Activated CD4-positive, alpha-beta memory T cell treated with anti-CD3 and anti-CD28 coated beads, Interleukin-2, amount 10 ng/mL, durations not matched to agents 7 days and 5 days (primary cell): ENCODE data around the gene ISG20L2. TPM values are rescaled to one million over a fixed set of nuclear protein-coding genes. Genes with fewer than 3 reads are reported as not detected.

Source experiments
- CTCF ChIA-PET: fragments of 350-600 bp; sonication (Branson Sonifier 250); formaldehyde crosslinking; loops from one replicate; lab custom pipeline; 2021; ENCODE audit warnings: antibody characterized with exemption, inconsistent platforms; lab: Charles Lee
- POLR2A ChIA-PET: fragments of 350-600 bp; sonication (Branson Sonifier 250); formaldehyde crosslinking; loops from one replicate; lab custom pipeline; 2021; ENCODE audit warnings: antibody characterized with exemption; lab: Charles Lee
- DNase-seq: peaks from one replicate; pipeline ENCODE4 v3.0.0-alpha.2; 2020
- H3K27ac Mint-ChIP-seq: one replicate; pipeline ENCODE4 v1.8.0; 2021; ENCODE audit warnings: mild to moderate bottlenecking, mixed read lengths
- H3K27me3 Mint-ChIP-seq: one replicate; pipeline ENCODE4 v1.8.0; 2021; ENCODE audit warnings: mixed read lengths
- H3K36me3 Mint-ChIP-seq: one replicate; pipeline ENCODE4 v1.8.0; 2021; ENCODE audit warnings: low read depth, mixed read lengths
- H3K4me1 Mint-ChIP-seq: one replicate; pipeline ENCODE4 v1.8.0; 2021; ENCODE audit warnings: mixed read lengths
- H3K4me3 Mint-ChIP-seq: one replicate; pipeline ENCODE4 v1.8.0; 2021; ENCODE audit warnings: mild to moderate bottlenecking, mixed read lengths
- H3K9me3 Mint-ChIP-seq: one replicate; pipeline ENCODE4 v1.8.0; 2021; ENCODE audit warnings: mixed read lengths
- total RNA-seq, 2 experiments: library from RNA; stranded (reverse); gene quantifications; one replicate each; pipeline ENCODE4 v1.2.3, GENCODE V29; 2021

The ISG20L2 gene
- total RNA-seq, 2 experiments from 2014 or later, result 42.0 to 43.3 TPM

DNA sequence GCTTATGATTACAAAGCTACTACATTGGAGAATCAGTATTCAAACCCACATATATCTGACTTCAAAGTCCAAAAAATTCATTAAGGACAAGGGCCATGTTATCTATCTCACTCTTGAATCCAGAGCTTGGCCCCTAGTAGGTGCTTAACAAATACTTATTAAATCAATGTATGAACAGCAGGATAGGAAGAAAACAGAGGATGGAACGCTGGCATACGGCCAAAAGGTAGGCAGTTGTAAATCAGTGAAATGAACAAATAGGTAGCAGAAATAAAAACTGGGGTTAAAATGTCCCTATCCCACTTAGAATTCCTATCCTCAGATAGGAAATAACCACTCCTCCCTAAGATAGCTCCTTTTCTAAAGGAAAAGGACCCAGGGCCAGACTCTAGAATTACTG is 10.3 kb upstream of the ISG20L2 start:
- peaks cover 49% of the 10 kb centered on the region for H3K4me1 Mint-ChIP-seq
- no peak overlapping the region for H3K27ac Mint-ChIP-seq
- no peaks in the 10 kb centered on the region for H3K9me3 Mint-ChIP-seq
- DNase-seq, result no peak
- H3K27me3 Mint-ChIP-seq, result no peaks in the 10 kb centered on the region
- ChIA-PET POLR2A (interaction anchor here (5.4 kb wide), 1 partner anchor 10 kb away, joined by 150 read pairs; the partner anchor contains the start of genes ISG20L2 and METTL25B), CTCF (interaction anchor here (1.3 kb wide), 2 partner anchors 9 to 13 kb away, joined by 3 to 9 read pairs; no protein-coding TSS in a partner anchor)
- H3K36me3 Mint-ChIP-seq, result peaks cover 46% of the 10 kb centered on the region
- peak overlapping the region; percentile 0 for H3K4me3 Mint-ChIP-seq

DNA sequence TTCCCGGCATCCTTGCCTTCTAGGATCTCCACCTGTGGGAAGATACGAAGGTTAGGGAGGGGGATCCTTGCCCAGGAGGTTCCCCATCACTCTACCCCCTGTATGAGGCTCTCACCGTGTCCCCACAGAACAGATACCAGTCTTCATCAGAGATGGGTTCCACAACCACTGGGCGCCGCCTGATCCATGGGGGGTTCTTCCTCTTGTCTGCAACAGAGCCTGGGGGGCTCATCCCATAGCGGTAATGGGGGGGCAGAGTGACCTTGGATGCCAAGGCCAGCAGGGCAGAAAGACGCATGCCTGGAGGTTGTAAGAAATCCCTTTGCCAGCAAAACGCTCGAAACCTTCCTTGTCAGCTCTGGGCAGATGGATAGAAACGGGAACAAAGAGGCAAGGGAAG is 9.8 kb upstream of the ISG20L2 start:
- DNase-seq, result no peak
- Mint-ChIP-seq H3K4me3 (no peak overlapping the region), H3K36me3 (peaks cover 41% of the 10 kb centered on the region), H3K9me3 (no peaks in the 10 kb centered on the region), H3K27ac (no peak overlapping the region), H3K27me3 (no peaks in the 10 kb centered on the region), H3K4me1 (peaks cover 44% of the 10 kb centered on the region)
- POLR2A ChIA-PET, result interaction anchor here (5.4 kb wide), 1 partner anchor 10 kb away, joined by 150 read pairs; the partner anchor contains the start of genes ISG20L2 and METTL25B
- CTCF ChIA-PET, result interaction anchor here (1.3 kb wide), 2 partner anchors 8 to 12 kb away, joined by 3 to 9 read pairs; no protein-coding TSS in a partner anchor

DNA sequence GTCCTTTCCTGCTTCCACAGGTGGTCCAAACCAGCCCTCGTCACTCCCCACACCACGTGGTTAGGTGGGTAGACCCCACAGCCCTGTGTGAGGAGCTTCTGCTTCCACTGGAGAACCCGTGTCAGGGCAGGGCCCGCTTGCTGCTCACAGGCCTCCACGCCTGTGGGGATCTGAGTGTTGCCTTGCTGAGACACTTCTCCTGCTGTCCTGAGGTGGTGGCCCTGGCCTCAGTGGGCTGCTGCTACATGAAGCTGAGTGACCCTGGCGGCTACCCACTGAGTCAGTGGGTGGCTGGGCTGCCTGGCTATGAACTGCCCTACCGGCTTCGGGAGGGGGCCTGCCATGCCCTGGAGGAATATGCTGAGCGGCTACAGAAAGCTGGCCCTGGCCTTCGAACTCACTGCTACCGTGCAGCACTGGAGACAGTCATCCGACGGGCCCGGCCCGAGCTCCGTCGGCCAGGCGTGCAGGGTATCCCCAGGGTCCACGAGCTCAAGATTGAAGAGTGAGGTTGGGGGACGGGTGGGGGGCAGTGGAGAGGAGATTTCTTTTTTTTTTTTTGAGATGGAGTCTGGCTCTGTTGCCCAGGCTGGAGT is 5.5 kb upstream of the ISG20L2 start:
- no peak overlapping the region for H3K4me3 Mint-ChIP-seq
- no peak for DNase-seq
- no peaks in the 10 kb centered on the region for H3K27me3 Mint-ChIP-seq
- H3K36me3 Mint-ChIP-seq, result peaks cover 27% of the 10 kb centered on the region
- ChIA-PET POLR2A (interaction anchor here (1.2 to 1.6 kb wide), 2 partner anchors 8 to 18 kb away, joined by 4 to 7 read pairs; partner anchors contain the start of gene HDGF), CTCF (interaction anchor here (0.6 kb wide), 1 partner anchor 45 kb away, joined by 5 read pairs; no protein-coding TSS in a partner anchor)
- peaks cover 22% of the 10 kb centered on the region for H3K4me1 Mint-ChIP-seq
- no peaks in the 10 kb centered on the region for H3K9me3 Mint-ChIP-seq
- no peak overlapping the region for H3K27ac Mint-ChIP-seq

DNA sequence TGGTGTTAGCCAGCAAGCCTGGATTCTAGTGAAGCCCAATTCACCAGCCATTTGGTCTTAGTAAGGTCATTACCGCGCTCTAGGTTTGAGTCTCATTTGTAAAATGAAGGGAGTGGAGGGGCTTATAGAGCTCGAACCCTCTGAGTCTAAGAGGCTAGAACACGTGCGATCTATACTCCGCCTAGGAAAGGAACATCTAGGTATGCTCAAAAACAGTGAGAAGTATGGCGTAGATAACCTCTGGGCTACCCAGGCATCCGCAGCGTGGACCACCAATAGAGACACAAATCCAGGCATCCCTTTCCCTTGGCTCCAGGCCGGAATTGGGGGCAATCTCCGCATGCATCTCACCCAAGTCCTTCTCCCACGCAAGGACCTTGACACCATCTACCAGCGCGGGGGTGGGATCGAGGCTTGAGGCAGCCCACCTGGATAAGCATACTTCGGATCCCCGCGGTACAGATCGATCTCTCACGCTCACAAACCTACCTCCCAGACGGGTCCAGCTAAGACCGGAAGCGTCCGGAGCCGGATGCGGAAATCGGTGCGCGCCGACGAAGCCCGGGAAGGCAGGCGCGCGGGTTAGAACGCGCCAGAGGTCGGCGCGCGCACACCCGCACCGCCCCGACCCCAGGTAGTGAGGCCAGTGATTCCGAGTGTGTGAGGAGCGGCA is 504 bp downstream of the ISG20L2 start, which contains the start of gene METTL25B:
Gene METTL25B (plus strand): TSS at position 544 of the 673 bp plus-strand sequence. CDS start 636 bp downstream, outside the sequence.
- no peak within 1 kb of the TSS for H3K27ac Mint-ChIP-seq
- POLR2A ChIA-PET, result interaction anchor here (0.6 to 8.9 kb wide), 28 partner anchors 9 to 271 kb away, joined by 3 to 150 read pairs (median 4); partner anchors contain the start of genes GPATCH4, HDGF, MRPL24 and NTRK1
- H3K4me1 Mint-ChIP-seq, result peaks cover 32% of the 10 kb centered on the region
- CTCF ChIA-PET, result interaction anchor here (0.6 to 6.7 kb wide), 19 partner anchors 14 to 477 kb away, joined by 3 to 212 read pairs (median 27); partner anchors contain the start of genes CRABP2, HDGF, INSRR and MRPL24
- H3K9me3 Mint-ChIP-seq, result no peaks in the 10 kb centered on the region
- peaks cover 41% of the 10 kb centered on the region for H3K36me3 Mint-ChIP-seq
- H3K27me3 Mint-ChIP-seq, result no peaks in the 10 kb centered on the region
- no peak within 1 kb of the TSS for H3K4me3 Mint-ChIP-seq
- peak; percentile 84 for DNase-seq

DNA sequence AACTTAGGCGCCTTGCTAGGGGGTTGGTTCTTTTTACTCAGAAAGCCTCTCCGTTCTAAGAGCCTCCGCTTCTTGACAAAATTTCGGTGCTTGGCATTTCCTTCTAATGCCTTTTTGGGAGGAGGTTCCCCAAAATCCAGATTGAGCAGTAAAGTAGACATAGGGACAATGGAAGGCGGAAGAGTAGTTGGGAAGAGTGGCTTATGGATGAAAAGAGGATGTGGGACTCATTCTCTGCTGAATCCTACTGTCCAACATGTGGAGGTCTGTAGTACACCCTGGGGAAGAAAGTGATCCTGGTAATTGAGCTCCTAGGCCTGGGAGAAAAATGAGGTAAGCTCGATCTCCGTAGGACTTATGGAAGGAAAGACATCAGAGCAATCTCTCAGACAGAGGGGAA is 1.1 kb downstream of the ISG20L2 start:
- H3K9me3 Mint-ChIP-seq, result no peaks in the 10 kb centered on the region
- no peak overlapping the region for H3K27ac Mint-ChIP-seq
- no peak for DNase-seq
- no peaks in the 10 kb centered on the region for H3K27me3 Mint-ChIP-seq
- no peak overlapping the region for H3K4me3 Mint-ChIP-seq
- CTCF ChIA-PET, result interaction anchor here (1.8 to 6.7 kb wide), 18 partner anchors 12 to 163 kb away, joined by 12 to 212 read pairs (median 32); partner anchors contain the start of genes CRABP2, HDGF, INSRR and MRPL24
- POLR2A ChIA-PET, result interaction anchor here (0.6 to 8.9 kb wide), 15 partner anchors 13 to 222 kb away, joined by 3 to 150 read pairs (median 15); partner anchors contain the start of genes HDGF, MRPL24, NTRK1 and PRCC
- H3K4me1 Mint-ChIP-seq, result peaks cover 34% of the 10 kb centered on the region
- peaks cover 39% of the 10 kb centered on the region for H3K36me3 Mint-ChIP-seq

DNA sequence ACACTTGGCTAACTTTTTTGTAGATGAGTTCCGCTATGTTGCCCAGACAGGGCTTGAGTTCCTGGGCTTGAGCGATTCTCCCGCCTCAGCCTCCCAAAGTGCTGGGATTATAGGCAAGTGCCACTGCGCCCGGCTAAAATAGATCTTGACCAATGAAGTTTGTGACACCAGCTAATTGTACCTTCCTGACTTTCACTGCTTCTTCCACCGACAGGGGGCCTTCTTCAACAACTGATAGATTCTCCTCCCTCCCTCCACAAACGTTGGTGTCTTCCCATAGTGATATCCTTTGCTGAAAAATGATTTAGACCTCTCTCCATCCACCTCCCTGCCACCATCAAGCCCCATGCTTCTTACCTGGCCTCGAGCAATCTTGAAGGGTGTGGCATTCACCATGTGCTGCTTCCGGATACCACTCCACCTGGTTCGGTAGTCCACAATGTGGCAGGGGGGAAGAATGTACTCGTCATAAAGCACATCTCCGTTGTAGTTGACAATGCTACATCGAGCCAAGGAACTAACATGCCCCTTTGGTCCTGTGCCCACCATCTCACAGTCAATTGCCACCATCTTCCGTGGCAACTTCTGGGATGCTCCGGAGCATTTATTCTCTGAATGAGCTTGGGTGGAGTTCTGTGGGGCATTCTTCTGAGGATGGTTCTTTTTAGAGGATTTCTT is 1.9 kb downstream of the ISG20L2 start:
- Mint-ChIP-seq H3K4me1 (peaks cover 36% of the 10 kb centered on the region), H3K27me3 (no peaks in the 10 kb centered on the region), H3K9me3 (no peaks in the 10 kb centered on the region), H3K36me3 (peaks cover 40% of the 10 kb centered on the region), H3K4me3 (no peak overlapping the region), H3K27ac (no peak overlapping the region)
- POLR2A ChIA-PET, result interaction anchor here (0.6 to 8.9 kb wide), 16 partner anchors 14 to 318 kb away, joined by 3 to 150 read pairs (median 10); partner anchors contain the start of genes HDGF, MRPL24, NES and NTRK1
- CTCF ChIA-PET, result interaction anchor here (1.0 to 6.7 kb wide), 51 partner anchors 8 to 269 kb away, joined by 3 to 212 read pairs (median 8); partner anchors contain the start of genes CRABP2, HDGF, INSRR and MRPL24
- DNase-seq, result peak; percentile 67

DNA sequence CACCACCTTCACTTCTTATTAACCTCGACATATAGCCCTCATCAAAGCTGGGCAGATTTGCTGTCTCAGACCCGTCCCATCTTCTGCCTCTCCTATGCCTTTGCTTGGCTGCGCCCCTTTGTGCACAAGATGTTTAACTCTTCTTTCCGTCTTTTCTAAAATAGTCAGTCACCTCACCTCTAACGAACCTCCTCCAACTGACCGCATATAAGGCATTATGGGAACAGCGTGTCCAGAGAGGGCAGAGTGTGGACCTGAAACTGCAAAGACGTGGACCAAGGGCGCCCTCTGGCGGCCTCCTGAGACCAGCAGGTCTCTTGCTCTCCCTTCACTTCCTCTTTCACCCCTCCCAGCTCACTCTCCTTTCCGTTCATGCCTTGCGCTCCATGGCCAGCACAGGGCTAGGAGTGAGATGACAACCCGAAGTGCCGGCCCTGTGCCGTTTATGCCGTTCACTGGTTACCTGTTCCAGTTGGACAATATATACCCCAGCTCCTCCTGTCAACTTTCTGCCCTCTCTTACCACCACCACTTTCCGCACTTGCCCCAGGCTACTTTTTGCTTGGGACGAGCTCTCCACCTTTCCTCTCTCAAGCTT is 2.8 kb downstream of the ISG20L2 start:
- H3K36me3 Mint-ChIP-seq, result peaks cover 48% of the 10 kb centered on the region
- DNase-seq, result peak; percentile 85
- H3K27ac Mint-ChIP-seq, result no peak overlapping the region
- CTCF ChIA-PET, result interaction anchor here (0.6 to 6.7 kb wide), 60 partner anchors 7 to 319 kb away, joined by 3 to 212 read pairs (median 6); partner anchors contain the start of genes CRABP2, HDGF, INSRR and MRPL24
- no peaks in the 10 kb centered on the region for H3K9me3 Mint-ChIP-seq
- H3K4me1 Mint-ChIP-seq, result peaks cover 36% of the 10 kb centered on the region
- POLR2A ChIA-PET, result interaction anchor here (0.6 to 8.9 kb wide), 16 partner anchors 9 to 319 kb away, joined by 3 to 150 read pairs (median 10); partner anchors contain the start of genes HDGF, MRPL24, NES and NTRK1
- no peak overlapping the region for H3K4me3 Mint-ChIP-seq
- no peaks in the 10 kb centered on the region for H3K27me3 Mint-ChIP-seq

DNA sequence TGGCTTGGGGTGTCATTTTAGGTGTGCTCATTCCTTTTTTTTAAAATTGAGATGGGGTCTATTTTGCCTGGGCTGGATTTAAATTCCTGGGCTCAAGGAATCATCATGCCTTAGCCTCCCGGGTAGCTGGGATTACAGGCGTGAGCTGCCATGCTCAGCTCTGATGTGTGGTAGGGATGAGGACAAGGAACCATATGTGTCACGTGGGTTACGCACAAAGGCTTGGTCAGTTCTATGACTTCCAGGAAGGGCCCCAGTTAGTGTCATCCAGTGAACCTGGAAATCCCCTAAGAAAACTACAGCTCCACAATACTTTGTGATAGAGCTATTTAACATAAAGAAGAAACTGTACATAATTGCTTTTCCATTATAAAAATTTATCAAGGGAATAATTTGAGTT is 7.0 kb downstream of the ISG20L2 start:
- DNase-seq, result no peak
- Mint-ChIP-seq H3K27me3 (no peaks in the 10 kb centered on the region), H3K4me3 (no peak overlapping the region), H3K9me3 (no peaks in the 10 kb centered on the region), H3K4me1 (peaks cover 28% of the 10 kb centered on the region), H3K27ac (peak overlapping the region; percentile 59), H3K36me3 (peaks cover 44% of the 10 kb centered on the region)
- CTCF ChIA-PET, result interaction anchor here (1.3 to 2.4 kb wide), 3 partner anchors 19 to 62 kb away, joined by 3 to 25 read pairs (median 4); no protein-coding TSS in a partner anchor
- POLR2A ChIA-PET, result interaction anchor here (1.0 to 1.4 kb wide), 3 partner anchors 16 to 32 kb away, joined by 3 to 5 read pairs (median 5); partner anchors contain the start of gene CRABP2

DNA sequence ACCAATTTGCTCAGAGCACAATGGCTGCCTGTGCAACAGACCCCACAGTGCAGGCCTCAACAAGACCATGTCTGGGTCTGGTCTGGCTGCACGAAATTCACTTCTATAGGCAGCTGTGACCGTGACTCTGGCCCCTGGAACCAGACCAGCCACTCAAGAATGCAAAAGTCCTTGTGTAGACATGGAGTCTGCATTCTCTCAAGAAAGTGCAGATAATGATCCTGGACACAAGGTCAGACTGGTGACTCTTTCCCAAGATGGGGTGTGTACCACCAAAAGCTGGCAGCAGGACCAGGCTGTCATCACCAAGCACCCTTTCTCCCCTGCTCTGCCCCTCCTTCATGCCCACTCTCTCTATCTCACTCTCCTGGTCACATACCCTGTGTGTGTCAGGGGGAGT is 7.4 kb downstream of the ISG20L2 start:
- H3K9me3 Mint-ChIP-seq, result no peaks in the 10 kb centered on the region
- no peak overlapping the region for H3K4me3 Mint-ChIP-seq
- peaks cover 44% of the 10 kb centered on the region for H3K36me3 Mint-ChIP-seq
- DNase-seq, result no peak
- H3K27ac Mint-ChIP-seq, result peak overlapping the region; percentile 59
- ChIA-PET CTCF (interaction anchor here (1.7 to 2.4 kb wide), 2 partner anchors 19 to 31 kb away, joined by 3 to 25 read pairs; no protein-coding TSS in a partner anchor), POLR2A (interaction anchor here (1.0 to 1.4 kb wide), 4 partner anchors 15 to 36 kb away, joined by 3 to 5 read pairs (median 4); partner anchors contain the start of gene CRABP2)
- H3K27me3 Mint-ChIP-seq, result no peaks in the 10 kb centered on the region
- peaks cover 28% of the 10 kb centered on the region for H3K4me1 Mint-ChIP-seq

DNA sequence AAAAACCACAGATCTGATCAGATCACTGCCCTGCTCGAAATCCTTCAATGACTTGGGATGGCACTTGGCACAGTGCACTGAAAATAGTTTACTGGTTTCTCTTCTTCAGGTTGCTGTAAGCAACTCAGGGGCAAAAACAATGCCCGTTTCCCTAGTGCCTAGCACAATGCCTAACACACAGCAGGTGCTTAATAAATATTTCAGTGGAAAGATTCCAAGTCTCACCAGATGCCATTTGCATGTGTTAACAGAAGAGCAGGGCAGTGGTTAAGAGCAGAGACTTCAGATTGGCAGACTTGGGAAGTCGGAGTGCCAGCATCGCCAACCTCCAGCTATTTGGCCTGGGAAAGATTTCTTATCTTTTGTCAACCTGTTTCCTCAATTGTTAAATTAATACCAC is 11.2 kb downstream of the ISG20L2 start:
- H3K27ac Mint-ChIP-seq, result no peak overlapping the region
- peaks cover 29% of the 10 kb centered on the region for H3K36me3 Mint-ChIP-seq
- no peak for DNase-seq
- no peaks in the 10 kb centered on the region for H3K27me3 Mint-ChIP-seq
- CTCF ChIA-PET, result interaction anchor here (2.7 to 4.4 kb wide), 2 partner anchors 11 to 28 kb away, joined by 18 to 27 read pairs; partner anchors contain the start of gene CRABP2
- H3K4me1 Mint-ChIP-seq, result peaks cover 9% of the 10 kb centered on the region
- POLR2A ChIA-PET, result no interaction called here
- no peak overlapping the region for H3K4me3 Mint-ChIP-seq
- no peaks in the 10 kb centered on the region for H3K9me3 Mint-ChIP-seq

DNA sequence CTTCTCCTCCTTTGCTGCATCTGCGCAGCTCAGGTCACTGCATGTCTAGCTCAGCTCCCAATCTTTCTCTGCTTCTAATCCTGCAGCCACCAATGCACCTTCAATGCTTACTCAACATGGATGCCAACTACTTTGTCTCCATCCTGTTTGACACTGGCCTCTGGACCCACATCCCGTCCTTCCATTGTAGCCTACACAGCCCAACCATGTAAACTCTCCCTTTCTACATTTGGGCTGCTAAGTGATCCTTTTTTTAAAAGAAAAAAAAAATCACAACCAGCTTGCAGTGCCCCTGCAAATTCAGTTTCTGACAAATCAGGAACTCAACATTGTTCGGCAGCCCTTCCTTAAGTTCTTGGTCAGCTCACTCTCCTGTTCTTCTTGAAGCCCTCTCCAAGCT is 13.7 kb downstream of the ISG20L2 start:
- H3K27ac Mint-ChIP-seq, result no peak overlapping the region
- no peaks in the 10 kb centered on the region for H3K9me3 Mint-ChIP-seq
- ChIA-PET POLR2A (interaction anchor here (2.0 kb wide), 1 partner anchor 8 kb away, joined by 4 read pairs; no protein-coding TSS in a partner anchor), CTCF (interaction anchor here (1.5 to 4.4 kb wide), 5 partner anchors 9 to 91 kb away, joined by 4 to 33 read pairs (median 18); partner anchors contain the start of gene CRABP2)
- H3K36me3 Mint-ChIP-seq, result peaks cover 15% of the 10 kb centered on the region
- no peak for DNase-seq
- H3K27me3 Mint-ChIP-seq, result no peaks in the 10 kb centered on the region
- H3K4me1 Mint-ChIP-seq, result no peaks in the 10 kb centered on the region
- no peak overlapping the region for H3K4me3 Mint-ChIP-seq
